H1 (cell line): ENCODE results near the gene RIPPLY2. TPM values are rescaled to one million over a fixed set of nuclear protein-coding genes. Genes with fewer than 3 reads are reported as not detected.

Source experiments
- CTCF ChIA-PET: fragments of 300-600 bp; sonication (Branson Sonifier 250); formaldehyde crosslinking; loops from one replicate; lab custom pipeline; 2021; ENCODE audit not compliant: partially characterized antibody; lab: Charles Lee
- POLR2A ChIA-PET: fragments of 300-600 bp; sonication (Branson Sonifier 250); formaldehyde crosslinking; loops from one replicate; lab custom pipeline; 2021; ENCODE audit warnings: inconsistent platforms; ENCODE audit not compliant: partially characterized antibody; lab: Charles Lee
- DNase-seq, 2 experiments: peaks; one replicate each; pipeline versions ENCODE4 v3.0.0 to v3.0.0-alpha.2; 2010 to 2022; ENCODE audit warnings: low spot score in 2 of 2, low read depth in 1 of 2, mixed read lengths in 1 of 2
- FAIRE-seq: peaks from 2 replicates; lab custom pipeline; 2011; peaks lifted over from hg19 to GRCh38; lab: Jason Lieb, UNC
- H2AFZ ChIP-seq: 2 replicates; pipeline ENCODE4 v1.8.1; 2012; ENCODE audit warnings: low read length, inconsistent platforms
- H2AK5ac ChIP-seq: 2 replicates; pipeline ENCODE4 v1.6.1; 2013; ENCODE audit warnings: low read depth, low read length
- H2BK120ac ChIP-seq: replicated peaks from 2 replicates; pipeline ENCODE3; 2013; ENCODE audit warnings: low read depth, low read length, inconsistent platforms
- H2BK12ac ChIP-seq: 2 replicates; pipeline ENCODE4 v1.6.1; 2013; ENCODE audit warnings: low read depth, low read length
- H2BK15ac ChIP-seq: 2 replicates; pipeline ENCODE4 v1.6.1; 2013; ENCODE audit warnings: low read length
- H2BK20ac ChIP-seq: 2 replicates; pipeline ENCODE4 v1.6.1; 2013; ENCODE audit warnings: low read length
- H2BK5ac ChIP-seq: 2 replicates; pipeline ENCODE4 v1.6.1; 2013; ENCODE audit warnings: low read depth, low read length
- H3K14ac ChIP-seq: 2 replicates; pipeline ENCODE4 v1.6.1; 2013; ENCODE audit warnings: inconsistent platforms; ENCODE audit not compliant: insufficient read length
- H3K18ac ChIP-seq: 2 replicates; pipeline ENCODE4 v1.6.1; 2013; ENCODE audit warnings: low read length; ENCODE audit errors: extremely low read depth
- H3K23ac ChIP-seq: 2 replicates; pipeline ENCODE4 v1.6.1; 2013; ENCODE audit warnings: inconsistent platforms; ENCODE audit not compliant: insufficient read length
- H3K23me2 ChIP-seq: 2 replicates; pipeline ENCODE4 v1.6.1; 2013; ENCODE audit warnings: low read depth, low read length
- H3K27ac ChIP-seq: 2 replicates; pipeline ENCODE4 v1.6.1; 2011; ENCODE audit warnings: low read depth, low read length, inconsistent platforms
- H3K27me3 ChIP-seq, 4 experiments: replicated peaks in 1 of 4; 1 replicate in 1 of 4; 2 replicates in 3 of 4; pipeline versions ENCODE4 v1.6.1 to v1.8.1; 2011 to 2013; ENCODE audit warnings: low read length in 3 of 4, mild to moderate bottlenecking in 3 of 4, inconsistent platforms in 2 of 4, mixed read lengths in 2 of 4, moderate library complexity in 1 of 4; ENCODE audit not compliant: control insufficient read depth in 3 of 4, insufficient read depth in 3 of 4; ENCODE audit errors: extremely low read depth in 1 of 4
- H3K36me3 ChIP-seq, 4 experiments: 2 replicates each; pipeline versions ENCODE4 v1.6.1 to v1.8.1; 2011 to 2013; ENCODE audit warnings: mild to moderate bottlenecking in 4 of 4, low read length in 3 of 4, moderate library complexity in 2 of 4, control low read depth in 1 of 4, inconsistent platforms in 1 of 4; ENCODE audit not compliant: insufficient read depth in 4 of 4, control insufficient read depth in 2 of 4
- H3K4ac ChIP-seq: replicated peaks from 2 replicates; pipeline ENCODE3; 2013; ENCODE audit warnings: low read length, low read depth, mixed read lengths, inconsistent platforms; ENCODE audit not compliant: insufficient read length
- H3K4me1 ChIP-seq, 4 experiments: replicated peaks in 1 of 4; 1 replicate in 1 of 4; 2 replicates in 3 of 4; pipeline versions ENCODE4 v1.6.1 to v1.8.1; 2011 to 2013; ENCODE audit warnings: low read length in 3 of 4, inconsistent platforms in 2 of 4, mixed read lengths in 1 of 4; ENCODE audit not compliant: insufficient read depth in 4 of 4, control insufficient read depth in 3 of 4
- H3K4me2 ChIP-seq, 2 experiments: 2 replicates each; pipeline versions ENCODE4 v1.6.1 to v1.8.1; 2011 to 2013; ENCODE audit warnings: low read depth in 2 of 2, low read length in 2 of 2, control low read depth in 1 of 2, inconsistent platforms in 1 of 2, mild to moderate bottlenecking in 1 of 2; ENCODE audit not compliant: insufficient read depth in 1 of 2
- H3K4me3 ChIP-seq, 4 experiments: fragments of 200-600, 300-600 bp in 1 of 4; sonication (generic), shearing (Covaris generic), sonication (Bioruptor Twin) in 1 of 4; 2 replicates each; pipeline versions ENCODE4 v1.5.1 to v1.8.1; 2011 to 2016; ENCODE audit warnings: low read length in 4 of 4, low read depth in 3 of 4, control low read depth in 2 of 4, inconsistent platforms in 2 of 4, mild to moderate bottlenecking in 2 of 4, mixed read lengths in 1 of 4, moderate library complexity in 1 of 4; ENCODE audit not compliant: insufficient read depth in 2 of 4; ENCODE audit errors: extremely low read depth in 1 of 4
- H3K56ac ChIP-seq: replicated peaks from 2 replicates; pipeline ENCODE3; 2013; ENCODE audit warnings: low read depth, mild to moderate bottlenecking, mixed read lengths, low read length, inconsistent platforms; ENCODE audit not compliant: insufficient read length
- H3K79me1 ChIP-seq: 2 replicates; pipeline ENCODE4 v1.6.1; 2013; ENCODE audit warnings: low read depth, low read length, control low read depth
- H3K79me2 ChIP-seq, 2 experiments: 2 replicates each; pipeline versions ENCODE4 v1.6.1 to v1.8.1; 2012 to 2013; ENCODE audit warnings: low read length in 2 of 2, mild to moderate bottlenecking in 2 of 2, inconsistent platforms in 1 of 2; ENCODE audit not compliant: insufficient read depth in 2 of 2, control insufficient read depth in 1 of 2
- H3K9ac ChIP-seq, 4 experiments: replicated peaks in 1 of 4; 1 replicate in 1 of 4; 2 replicates in 3 of 4; pipeline versions ENCODE4 v1.6.1 to v1.8.1; 2011 to 2013; ENCODE audit warnings: low read depth in 3 of 4, low read length in 3 of 4, control low read depth in 2 of 4, mild to moderate bottlenecking in 2 of 4, moderate library complexity in 2 of 4, inconsistent platforms in 1 of 4; ENCODE audit errors: extremely low read depth in 1 of 4
- H3K9me3 ChIP-seq, 2 experiments: 2 replicates each; pipeline versions ENCODE4 v1.6.1 to v1.8.1; 2012 to 2013; ENCODE audit warnings: mild to moderate bottlenecking in 2 of 2, moderate library complexity in 2 of 2, control low read depth in 1 of 2, inconsistent platforms in 1 of 2, low read depth in 1 of 2, low read length in 1 of 2, mixed read lengths in 1 of 2; ENCODE audit not compliant: insufficient read depth in 2 of 2
- H4K20me1 ChIP-seq, 2 experiments: replicated peaks in 1 of 2; 2 replicates each; pipeline versions ENCODE3 to v1.8.1; 2011 to 2013; ENCODE audit warnings: inconsistent platforms in 2 of 2, low read length in 2 of 2, mild to moderate bottlenecking in 1 of 2; ENCODE audit not compliant: insufficient read depth in 2 of 2, control insufficient read depth in 1 of 2
- H4K5ac ChIP-seq: 2 replicates; pipeline ENCODE4 v1.6.1; 2013; ENCODE audit warnings: low read length, low read depth, mixed read lengths, inconsistent platforms; ENCODE audit not compliant: insufficient read length
- H4K8ac ChIP-seq: 2 replicates; pipeline ENCODE4 v1.8.0; 2013; ENCODE audit warnings: mild to moderate bottlenecking, moderate library complexity, low read length, inconsistent platforms; ENCODE audit not compliant: insufficient read depth; ENCODE audit errors: extremely low read depth
- H4K91ac ChIP-seq: replicated peaks from 2 replicates; pipeline ENCODE3; 2013; ENCODE audit warnings: low read length, mixed read lengths, inconsistent platforms; ENCODE audit not compliant: insufficient read length
- BACH1 ChIP-seq: IDR thresholded peaks from 2 replicates; pipeline ENCODE4 v1.6.1; 2012; ENCODE audit warnings: low read length, improper control_type of control experiment
- GABPA ChIP-seq: IDR thresholded peaks from 2 replicates; pipeline ENCODE4 v1.6.1; 2011; ENCODE audit warnings: mild to moderate bottlenecking, low read length, moderate library complexity, borderline replicate concordance; ENCODE audit not compliant: insufficient read depth
- GTF2F1 ChIP-seq: IDR thresholded peaks from 2 replicates; pipeline ENCODE4 v1.6.1; 2012; ENCODE audit warnings: low read depth, low read length, improper control_type of control experiment, borderline replicate concordance
- KDM4A ChIP-seq: IDR thresholded peaks from one replicate; pipeline ENCODE4 v1.7.1; 2012; ENCODE audit warnings: low read depth, mild to moderate bottlenecking, moderate library complexity, low read length, inconsistent platforms; ENCODE audit not compliant: severe bottlenecking
- POU5F1 ChIP-seq: IDR thresholded peaks from 2 replicates; pipeline ENCODE4 v1.6.1; 2011; ENCODE audit warnings: low read depth, mild to moderate bottlenecking, low read length, moderate library complexity
- SIX5 ChIP-seq: IDR thresholded peaks from 2 replicates; pipeline ENCODE4 v1.6.1; 2011; ENCODE audit warnings: mild to moderate bottlenecking, low read depth, low read length
- SP2 ChIP-seq: IDR thresholded peaks from 2 replicates; pipeline ENCODE4 v1.6.1; 2012; ENCODE audit warnings: mild to moderate bottlenecking, low read length, inconsistent platforms
- TBP ChIP-seq: IDR thresholded peaks from 2 replicates; pipeline ENCODE4 v1.6.1; 2011; ENCODE audit warnings: low read depth, low read length, improper control_type of control experiment
- polyA plus RNA-seq, 7 experiments: library from polyadenylated mRNA; depleted of rRNA in 3 of 7; stranded (reverse) in 5 of 7; unstranded in 2 of 7; fragments of >200 nt in 5 of 7; fragments of 200-250 nt in 2 of 7; gene quantifications; 1 replicate in 5 of 7; 2 replicates in 1 of 7; 4 replicates in 1 of 7; pipeline versions ENCODE4 v1.2.1 to v1.2.3, GENCODE V29; 2011 to 2013; ENCODE audit warnings: missing spikeins in 2 of 7, mixed read lengths in 2 of 7
- total RNA-seq: library from RNA; stranded (reverse); fragmentation: NEBNext Ultra II Directional; extraction: Animal tissue kit (Norgen Biotek cat#: 25700); gene quantifications from 2 replicates; pipeline ENCODE4 v1.2.1, GENCODE V29; 2021
- TF ChIP-seq, protein P1 (sequence below): IDR thresholded peaks from 2 replicates; pipeline ENCODE4 v1.6.1; 2012; ENCODE audit warnings: inconsistent platforms

Gene RIPPLY2
- total and polyA plus RNA-seq, 2 of the 8 experiments (the other 6 are each of a cell fraction or from before 2014, with no cell fraction given), result 0.74 to 1.5 TPM

GRCh38 chr6:83808005-83808404, 45.2 kb upstream of the RIPPLY2 start:
- no peaks in the 10 kb centered on the region for H3K27me3 ChIP-seq
- DNase-seq (no peak), FAIRE-seq (no peak)
- H3K9ac ChIP-seq, result no peak overlapping the region
- H2BK120ac ChIP-seq, result no peak overlapping the region
- H3K56ac ChIP-seq, result no peak overlapping the region
- TF ChIP-seq GTF2F1 (no peak), KDM4A (no peak), BACH1 (no peak), TBP (no peak), GABPA (no peak), SP2 (no peak), POU5F1 (no peak), SIX5 (no peak)
- TF ChIP-seq, protein P1, sequence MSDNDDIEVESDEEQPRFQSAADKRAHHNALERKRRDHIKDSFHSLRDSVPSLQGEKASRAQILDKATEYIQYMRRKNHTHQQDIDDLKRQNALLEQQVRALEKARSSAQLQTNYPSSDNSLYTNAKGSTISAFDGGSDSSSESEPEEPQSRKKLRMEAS, result no peak
- no peaks in the 10 kb centered on the region for H3K4me1 ChIP-seq
- no peak overlapping the region for H2BK12ac ChIP-seq
- H3K23ac ChIP-seq, result no peak overlapping the region
- H3K79me2 ChIP-seq, result no peaks in the 10 kb centered on the region
- ChIA-PET POLR2A (no interaction called here), CTCF (interaction anchor here (0.9 kb wide), 1 partner anchor 192 kb away, joined by 4 read pairs; no protein-coding TSS in a partner anchor)
- no peak overlapping the region for H4K5ac ChIP-seq
- no peak overlapping the region for H3K14ac ChIP-seq
- no peak overlapping the region for H2BK5ac ChIP-seq
- H2AK5ac ChIP-seq, result no peak overlapping the region
- no peaks in the 10 kb centered on the region for H3K36me3 ChIP-seq
- no peak overlapping the region for H3K27ac ChIP-seq
- H2AFZ ChIP-seq, result no peak overlapping the region
- H2BK15ac ChIP-seq, result no peak overlapping the region
- no peak overlapping the region for H3K18ac ChIP-seq
- no peak overlapping the region for H3K4me3 ChIP-seq
- no peak overlapping the region for H3K4ac ChIP-seq
- no peaks in the 10 kb centered on the region for H3K79me1 ChIP-seq
- H4K8ac ChIP-seq, result no peak overlapping the region
- H3K9me3 ChIP-seq, result no peaks in the 10 kb centered on the region
- no peaks in the 10 kb centered on the region for H4K20me1 ChIP-seq
- no peak overlapping the region for H2BK20ac ChIP-seq
- no peak overlapping the region for H3K4me2 ChIP-seq
- H3K23me2 ChIP-seq, result no peaks in the 10 kb centered on the region
- no peak overlapping the region for H4K91ac ChIP-seq
